GM19372 (cell line): Measurements from ENCODE around the gene ZNF90.
"Not testable (repeated sequence)": the region's sequence is repeated elsewhere in the genome, so short reads cannot be mapped to it uniquely, and the experiment has no call there.

Source experiments
- ATAC-seq: cut with Tn5 transposase; IDR thresholded peaks from one replicate; pipeline ENCODE4 v1.9.1; 2021; ENCODE audit warnings: mild to moderate bottlenecking, low read depth, moderate library complexity; ENCODE audit not compliant: unreplicated experiment

Gene ZNF90

GRCh38 chr19:20102097-20102496, 24.3 kb downstream of the ZNF90 start:
- ATAC-seq = no peak

DNA sequence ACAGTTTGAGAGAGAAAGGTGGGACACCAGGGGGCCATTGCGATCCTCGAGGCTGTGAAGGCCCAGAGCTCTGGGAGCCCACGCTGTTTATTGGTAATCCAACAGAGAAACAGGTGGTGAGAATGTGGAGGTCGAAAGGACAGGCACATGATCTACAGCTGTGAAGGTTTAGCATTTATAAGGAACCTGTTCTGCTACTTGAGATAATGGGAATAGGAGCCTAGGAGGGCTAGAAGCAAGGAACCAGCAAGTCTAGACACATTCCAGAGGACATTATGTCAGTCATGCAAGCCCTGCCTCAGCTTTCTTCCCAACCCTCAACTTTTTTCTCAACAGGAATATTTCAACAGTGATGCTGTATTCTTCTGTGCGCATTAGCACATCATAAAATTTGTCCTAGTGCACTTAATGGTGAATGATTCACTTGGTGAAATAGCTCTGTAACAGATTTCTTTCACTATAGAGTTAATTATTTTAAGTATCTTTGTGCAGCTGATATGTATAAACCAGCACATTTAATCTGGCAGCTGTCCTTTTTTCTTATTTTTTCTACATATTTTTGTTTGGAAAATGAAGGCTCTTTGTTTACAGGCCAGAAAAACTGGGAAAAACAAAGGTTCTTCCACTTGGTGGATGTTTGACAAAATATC, 25.4 kb downstream of the ZNF90 start:
- no peak for ATAC-seq

GRCh38 chr19:20107301-20107700, 29.5 kb downstream of the ZNF90 start:
- ATAC-seq = no peak

- ATAC-seq = not testable (repeated sequence)
These were observed 40.5 kb downstream of the ZNF90 start for GRCh38 chr19:20118064-20118839.

- no peak for ATAC-seq
These were observed 47.1 kb downstream of the ZNF90 start for GRCh38 chr19:20124879-20125278.

DNA sequence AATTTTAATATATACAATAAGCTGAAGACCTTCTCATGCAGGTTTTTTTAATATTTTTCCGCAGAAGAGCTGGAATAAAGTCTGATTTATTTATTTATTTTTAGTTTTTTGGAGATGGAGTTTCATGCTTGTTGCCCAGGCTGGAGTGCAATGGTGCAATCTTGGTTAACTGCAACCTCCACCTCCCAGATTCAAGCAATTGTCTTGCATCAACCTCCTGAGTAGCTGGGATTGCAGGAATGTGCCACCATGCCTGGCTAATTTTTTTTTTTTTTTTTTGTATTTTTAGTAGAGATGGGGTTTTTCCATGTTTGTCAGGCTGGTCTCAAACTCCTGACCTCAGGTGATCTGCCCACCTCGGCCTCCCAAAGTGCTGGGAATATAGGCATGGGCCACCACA, 55.1 kb downstream of the ZNF90 start:
- ATAC-seq = not testable (repeated sequence)

GRCh38 chr19:20137714-20138113, 59.9 kb downstream of the ZNF90 start:
- ATAC-seq = not testable (repeated sequence)

- no peak for ATAC-seq
These were observed 73.9 kb downstream of the ZNF90 start for GRCh38 chr19:20151617-20152145.

GRCh38 chr19:20152506-20152905, 74.7 kb downstream of the ZNF90 start:
- not testable (repeated sequence) for ATAC-seq

GRCh38 chr19:20153281-20153680, 75.5 kb downstream of the ZNF90 start:
- ATAC-seq = no peak

DNA sequence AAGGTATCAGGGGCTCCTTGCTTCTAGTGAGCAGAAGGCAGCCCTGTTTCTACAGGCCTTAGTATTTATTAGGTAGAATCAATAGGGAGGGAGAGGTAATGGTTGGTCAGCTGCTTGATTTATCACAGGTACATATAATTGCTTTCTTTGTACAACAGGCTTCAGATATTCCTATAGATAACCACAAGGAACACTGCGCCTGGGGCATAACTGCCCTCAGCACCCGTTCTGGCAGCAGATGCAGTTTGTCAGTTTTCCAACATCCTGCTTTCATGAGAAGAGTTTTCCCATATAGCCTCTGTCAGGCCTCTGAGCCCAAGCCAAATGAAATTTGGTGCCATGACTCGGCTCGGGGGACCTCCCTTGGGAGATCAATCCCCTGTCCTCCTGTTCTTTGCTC, 76.8 kb downstream of the ZNF90 start:
- no peak for ATAC-seq

DNA sequence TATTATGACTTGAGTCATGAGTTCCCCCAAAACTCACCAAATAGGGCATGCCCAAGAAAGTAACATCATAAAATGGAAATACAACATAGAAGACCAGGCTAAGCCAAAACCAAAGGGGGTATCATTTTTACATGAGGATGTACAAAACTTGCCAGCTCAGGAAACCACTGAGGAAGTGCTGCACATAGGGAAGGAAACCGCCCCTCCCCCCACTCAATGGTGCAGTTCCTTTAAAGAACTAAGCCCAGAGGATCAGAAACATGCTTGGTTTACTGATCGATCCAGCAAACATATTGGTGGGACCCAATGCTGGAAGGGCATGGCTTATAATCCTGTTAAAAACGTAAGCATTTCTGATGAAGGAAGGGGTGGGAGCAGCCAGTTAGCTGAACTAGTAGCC, 85.0 kb downstream of the ZNF90 start:
- no peak for ATAC-seq

- no peak for ATAC-seq
These were observed 86.7 kb downstream of the ZNF90 start for GRCh38 chr19:20164456-20164855.

DNA sequence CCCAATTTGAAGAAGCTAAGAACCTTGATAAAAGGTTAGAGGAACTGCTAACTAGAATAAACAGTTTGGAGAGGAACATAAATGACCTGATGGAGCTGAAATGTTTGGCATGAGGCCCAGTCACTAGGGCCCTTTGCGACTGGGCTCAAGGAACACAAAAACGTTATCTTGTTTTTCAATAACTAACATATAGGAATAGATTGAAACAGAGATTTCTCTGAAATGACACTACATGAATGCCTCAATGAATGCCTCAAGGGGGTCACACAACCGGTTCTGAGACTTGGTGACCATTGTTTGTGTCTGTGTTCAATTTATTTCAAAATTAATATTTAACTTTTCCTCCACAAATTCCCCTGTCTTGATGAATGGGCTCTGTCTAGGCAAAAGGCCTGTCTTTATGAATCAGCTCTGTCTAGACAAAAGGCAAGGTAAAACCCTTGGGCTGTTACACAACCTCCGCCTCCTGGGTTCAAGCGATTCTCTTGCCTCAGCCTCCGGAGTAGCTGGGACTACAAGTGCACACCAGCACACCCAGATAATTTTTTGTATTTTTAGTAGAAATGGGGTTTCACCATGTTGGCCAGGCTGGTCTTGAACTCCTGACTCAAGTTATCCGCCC, 88.3 kb downstream of the ZNF90 start:
- no peak for ATAC-seq

GRCh38 chr19:20167020-20167644, 89.3 kb downstream of the ZNF90 start, which contains the start of gene ZNF486:
ZNF486 (plus strand) TSS chr19:20167214; CDS start chr19:20167331, 117 bp downstream.
- ATAC-seq = peak; percentile 79

DNA sequence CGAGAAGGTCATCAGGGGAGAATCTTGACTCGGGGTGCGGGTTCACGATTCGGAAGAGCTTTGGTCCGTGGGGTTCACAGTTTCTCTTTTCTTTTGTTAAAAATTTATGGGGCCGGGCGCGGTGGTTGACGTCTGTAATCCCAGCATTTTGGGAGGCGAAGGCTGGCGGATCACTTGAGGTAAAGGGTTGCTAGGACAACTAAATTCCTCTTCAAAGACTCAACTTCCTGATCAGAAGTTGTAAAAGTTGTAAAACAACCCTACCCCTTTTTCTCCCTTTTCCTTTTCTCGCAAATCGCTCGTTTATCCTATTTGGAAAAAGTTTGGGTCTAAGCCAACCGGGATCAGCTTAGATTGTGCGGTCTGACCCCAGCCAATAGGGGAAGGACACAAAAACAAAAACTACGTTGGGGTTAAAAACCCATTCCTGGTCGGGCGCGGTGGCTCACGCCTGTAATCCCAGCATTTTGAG, 89.9 kb downstream of the ZNF90 start:
- ATAC-seq = no peak
